NB4 (cell line): ENCODE data around the gene WDR44.

ENCODE experiments used
- CTCF ChIP-seq: IDR thresholded peaks from one replicate; pipeline ENCODE4 v1.5.1; 2012; ENCODE audit warnings: low read depth, low read length
- MAX ChIP-seq: IDR thresholded peaks from 2 replicates; pipeline ENCODE4 v1.6.1; 2011; ENCODE audit warnings: low read depth, low read length
- POLR2A ChIP-seq: IDR thresholded peaks from 2 replicates; pipeline ENCODE4 v1.6.1; 2011; ENCODE audit warnings: mild to moderate bottlenecking; ENCODE audit not compliant: insufficient read length; ENCODE audit errors: extremely low read depth

GRCh38 chrX:118495958-118496762, 150.3 kb downstream of the WDR44 start:
- TF ChIP-seq CTCF (no peak), POLR2A (peak; percentile 28), MAX (no peak; the same call in 1 of the 2 replicates)
